HG03039 (cell line): ENCODE results near the gene DNAI7.

Source experiments
- ATAC-seq: cut with Tn5 transposase; IDR thresholded peaks from one replicate; pipeline ENCODE4 v1.9.1; 2021; ENCODE audit warnings: mild to moderate bottlenecking, moderate library complexity; ENCODE audit not compliant: unreplicated experiment

The DNAI7 gene

GRCh38 chr12:25106818-25107217, 88.1 kb downstream of the DNAI7 start:
- ATAC-seq, result no peak

- ATAC-seq, result no peak
These were observed 92.6 kb downstream of the DNAI7 start for GRCh38 chr12:25102402-25102801.

GRCh38 chr12:25101092-25101445, 93.9 kb downstream of the DNAI7 start:
- no peak for ATAC-seq

GRCh38 chr12:25100194-25101091, 94.5 kb downstream of the DNAI7 start:
- ATAC-seq, result no peak

- ATAC-seq, result no peak
These were observed 96.0 kb downstream of the DNAI7 start for GRCh38 chr12:25099010-25099409.

- no peak for ATAC-seq
These were observed 105.2 kb downstream of the DNAI7 start for GRCh38 chr12:25089738-25090137.

GRCh38 chr12:25087596-25087995, 107.4 kb downstream of the DNAI7 start:
- ATAC-seq, result no peak

- no peak for ATAC-seq
These were observed 110.1 kb downstream of the DNAI7 start for GRCh38 chr12:25084816-25085215.

GRCh38 chr12:25083211-25083610, 111.7 kb downstream of the DNAI7 start:
- no peak for ATAC-seq

- ATAC-seq, result no peak
These were observed 112.3 kb downstream of the DNAI7 start for GRCh38 chr12:25082628-25083027.

- no peak for ATAC-seq
These were observed 115.6 kb downstream of the DNAI7 start for GRCh38 chr12:25079393-25079792.

- peak; percentile 51 for ATAC-seq
These were observed 120.0 kb downstream of the DNAI7 start for GRCh38 chr12:25074954-25075353.

GRCh38 chr12:25074113-25074512, 120.8 kb downstream of the DNAI7 start:
- no peak for ATAC-seq

GRCh38 chr12:25072906-25073650, 121.9 kb downstream of the DNAI7 start:
- ATAC-seq, result no peak

GRCh38 chr12:25071366-25071765, 123.6 kb downstream of the DNAI7 start:
- no peak for ATAC-seq

GRCh38 chr12:25069224-25069623, 125.7 kb downstream of the DNAI7 start:
- ATAC-seq, result no peak

GRCh38 chr12:25065035-25065434, 129.9 kb downstream of the DNAI7 start:
- ATAC-seq, result no peak

GRCh38 chr12:25063873-25064628, 130.9 kb downstream of the DNAI7 start:
- no peak for ATAC-seq

- peak; percentile 44 for ATAC-seq
These were observed 136.3 kb downstream of the DNAI7 start for GRCh38 chr12:25058658-25059058.
